Neuron (in vitro differentiated cells): ENCODE data around the gene OXLD1.

Experiments used
- H2AFZ ChIP-seq: one replicate; pipeline ENCODE4 v1.6.1; 2013; ENCODE audit warnings: low read depth, mild to moderate bottlenecking, inconsistent platforms, low read length, moderate library complexity
- H3K27me3 ChIP-seq: one replicate; pipeline ENCODE4 v1.6.1; 2013; ENCODE audit warnings: low read length; ENCODE audit not compliant: insufficient read depth
- H3K36me3 ChIP-seq: one replicate; pipeline ENCODE4 v1.6.1; 2013; ENCODE audit warnings: low read length; ENCODE audit not compliant: insufficient read depth
- H3K4me1 ChIP-seq: one replicate; pipeline ENCODE4 v1.6.1; 2013; ENCODE audit warnings: low read length; ENCODE audit not compliant: insufficient read depth
- H3K4me3 ChIP-seq: 2 replicates; pipeline ENCODE4 v1.5.1; 2013; ENCODE audit warnings: mild to moderate bottlenecking, low read length, moderate library complexity
- H3K9me3 ChIP-seq: one replicate; pipeline ENCODE4 v1.6.1; 2013; ENCODE audit warnings: low read length

Gene OXLD1

GRCh38 chr17:81662002-81662401 lies 4.4 kb downstream of the OXLD1 start:
- H3K4me1 ChIP-seq, result peaks cover 8% of the 10 kb centered on the region

GRCh38 chr17:81660441-81660840 lies 6.0 kb downstream of the OXLD1 start:
- no peak overlapping the region for H2AFZ ChIP-seq
- H3K27me3 ChIP-seq, result no peaks in the 10 kb centered on the region
- H3K36me3 ChIP-seq, result peaks cover 4% of the 10 kb centered on the region
- H3K4me1 ChIP-seq, result peaks cover under 1% of the 10 kb centered on the region
- no peak overlapping the region for H3K4me3 ChIP-seq
- no peaks in the 10 kb centered on the region for H3K9me3 ChIP-seq

More at GRCh38 chr17:81662002-81662401, 4.4 kb downstream of the OXLD1 start:
- H3K9me3 ChIP-seq, result no peaks in the 10 kb centered on the region
- no peaks in the 10 kb centered on the region for H3K27me3 ChIP-seq
- H3K36me3 ChIP-seq, result peaks cover 4% of the 10 kb centered on the region
- H2AFZ ChIP-seq, result no peak overlapping the region
- no peak overlapping the region for H3K4me3 ChIP-seq

GRCh38 chr17:81659038-81659437 lies 7.4 kb downstream of the OXLD1 start:
- Histone ChIP-seq H3K4me3 (no peak overlapping the region), H3K4me1 (no peaks in the 10 kb centered on the region)

GRCh38 chr17:81656835-81657234 lies 9.6 kb downstream of the OXLD1 start:
- Histone ChIP-seq H2AFZ (no peak overlapping the region), H3K4me1 (no peaks in the 10 kb centered on the region), H3K27me3 (no peaks in the 10 kb centered on the region), H3K4me3 (no peak overlapping the region), H3K36me3 (no peaks in the 10 kb centered on the region), H3K9me3 (no peaks in the 10 kb centered on the region)

More at GRCh38 chr17:81659038-81659437, 7.4 kb downstream of the OXLD1 start:
- no peaks in the 10 kb centered on the region for H3K27me3 ChIP-seq
- no peak overlapping the region for H2AFZ ChIP-seq
- peaks cover 1% of the 10 kb centered on the region for H3K36me3 ChIP-seq
- no peaks in the 10 kb centered on the region for H3K9me3 ChIP-seq

GRCh38 chr17:81656118-81656743 lies 10.2 kb downstream of the OXLD1 start, which contains the start of gene PDE6G:
Gene PDE6G, minus strand, starts transcription at chr17:81656542. Its CDS starts 3,237 bp downstream, at chr17:81653305.
- Histone ChIP-seq H3K4me3 (no peak within 1 kb of the TSS), H3K4me1 (no peaks in the 10 kb centered on the region), H3K9me3 (no peaks in the 10 kb centered on the region), H2AFZ (no peak within 1 kb of the TSS), H3K36me3 (no peaks in the 10 kb centered on the region), H3K27me3 (no peaks in the 10 kb centered on the region)

- Histone ChIP-seq H2AFZ (no peak overlapping the region), H3K27me3 (no peaks in the 10 kb centered on the region), H3K4me1 (no peaks in the 10 kb centered on the region), H3K9me3 (no peaks in the 10 kb centered on the region), H3K36me3 (no peaks in the 10 kb centered on the region), H3K4me3 (no peak overlapping the region)
These were observed 10.9 kb downstream of the OXLD1 start for GRCh38 chr17:81655378-81656117.

GRCh38 chr17:81652906-81653771 lies 13.3 kb downstream of the OXLD1 start:
- H3K27me3 ChIP-seq, result peaks cover 6% of the 10 kb centered on the region
- H3K4me3 ChIP-seq, result no peak overlapping the region
- no peaks in the 10 kb centered on the region for H3K4me1 ChIP-seq
- peaks cover 3% of the 10 kb centered on the region for H3K9me3 ChIP-seq
- H2AFZ ChIP-seq, result no peak overlapping the region
- H3K36me3 ChIP-seq, result no peaks in the 10 kb centered on the region

- H3K4me3 ChIP-seq, result no peak overlapping the region
- H3K4me1 ChIP-seq, result no peaks in the 10 kb centered on the region
- H3K27me3 ChIP-seq, result peaks cover 17% of the 10 kb centered on the region
- H2AFZ ChIP-seq, result no peak overlapping the region
- peaks cover 7% of the 10 kb centered on the region for H3K9me3 ChIP-seq
- no peaks in the 10 kb centered on the region for H3K36me3 ChIP-seq
These were observed 14.7 kb downstream of the OXLD1 start for GRCh38 chr17:81651692-81652091.

- H3K4me3 ChIP-seq, result no peak overlapping the region
- H3K36me3 ChIP-seq, result no peaks in the 10 kb centered on the region
- peaks cover 7% of the 10 kb centered on the region for H3K9me3 ChIP-seq
- H3K27me3 ChIP-seq, result peaks cover 18% of the 10 kb centered on the region
- no peak overlapping the region for H2AFZ ChIP-seq
- H3K4me1 ChIP-seq, result no peaks in the 10 kb centered on the region
These were observed 15.5 kb downstream of the OXLD1 start for GRCh38 chr17:81650951-81651350.

- H3K4me1 ChIP-seq, result no peaks in the 10 kb centered on the region
- peaks cover 7% of the 10 kb centered on the region for H3K9me3 ChIP-seq
- peaks cover 18% of the 10 kb centered on the region for H3K27me3 ChIP-seq
- no peaks in the 10 kb centered on the region for H3K36me3 ChIP-seq
- H3K4me3 ChIP-seq, result no peak overlapping the region
- H2AFZ ChIP-seq, result no peak overlapping the region
These were observed 17.7 kb downstream of the OXLD1 start for GRCh38 chr17:81648707-81649085.

- Histone ChIP-seq H2AFZ (no peak overlapping the region), H3K4me1 (no peaks in the 10 kb centered on the region), H3K27me3 (peaks cover 18% of the 10 kb centered on the region), H3K4me3 (no peak overlapping the region), H3K9me3 (peaks cover 7% of the 10 kb centered on the region), H3K36me3 (no peaks in the 10 kb centered on the region)
These were observed 18.2 kb downstream of the OXLD1 start for GRCh38 chr17:81648013-81648706.

GRCh38 chr17:81647640-81648012 lies 18.8 kb downstream of the OXLD1 start:
- peaks cover 18% of the 10 kb centered on the region for H3K27me3 ChIP-seq
- no peaks in the 10 kb centered on the region for H3K36me3 ChIP-seq
- no peaks in the 10 kb centered on the region for H3K4me1 ChIP-seq
- H2AFZ ChIP-seq, result no peak overlapping the region
- H3K9me3 ChIP-seq, result peaks cover 7% of the 10 kb centered on the region
- no peak overlapping the region for H3K4me3 ChIP-seq
